IPS DF 6.9 (cell line): ENCODE results near the gene NUDT6.

ENCODE experiments used
- DNase-seq: peaks from one replicate; pipeline ENCODE4 v3.0.0-alpha.2; 2013; ENCODE audit warnings: low read depth, low spot score
- H3K27ac ChIP-seq: one replicate; pipeline ENCODE4 v1.5.1; 2013; ENCODE audit warnings: low read length, control low read depth
- H3K27me3 ChIP-seq: 2 replicates; pipeline ENCODE4 v1.6.1; 2013; ENCODE audit warnings: mild to moderate bottlenecking, low read length; ENCODE audit not compliant: control insufficient read depth, insufficient read depth
- H3K36me3 ChIP-seq: 2 replicates; pipeline ENCODE4 v1.6.1; 2013; ENCODE audit warnings: low read length; ENCODE audit not compliant: control insufficient read depth, insufficient read depth
- H3K4me1 ChIP-seq: 2 replicates; pipeline ENCODE4 v1.6.1; 2013; ENCODE audit warnings: low read length; ENCODE audit not compliant: control insufficient read depth, insufficient read depth
- H3K4me3 ChIP-seq: 2 replicates; pipeline ENCODE4 v1.5.1; 2013; ENCODE audit warnings: mild to moderate bottlenecking, low read length
- H3K9me3 ChIP-seq: 2 replicates; pipeline ENCODE4 v1.6.1; 2013; ENCODE audit warnings: low read length, inconsistent platforms; ENCODE audit not compliant: control insufficient read depth, insufficient read depth
- WGBS: extraction: QIAGEN DNeasy Blood & Tissue Kit; methylation state at CpG from one replicate; pipeline ENCODE4 v1.1.7; 2013; ENCODE audit warnings: mixed read lengths, missing lambda C conversion rate; ENCODE audit not compliant: insufficient read length, insufficient coverage; 5-methylcytosine and 5-hydroxymethylcytosine counted together

The NUDT6 gene

DNA sequence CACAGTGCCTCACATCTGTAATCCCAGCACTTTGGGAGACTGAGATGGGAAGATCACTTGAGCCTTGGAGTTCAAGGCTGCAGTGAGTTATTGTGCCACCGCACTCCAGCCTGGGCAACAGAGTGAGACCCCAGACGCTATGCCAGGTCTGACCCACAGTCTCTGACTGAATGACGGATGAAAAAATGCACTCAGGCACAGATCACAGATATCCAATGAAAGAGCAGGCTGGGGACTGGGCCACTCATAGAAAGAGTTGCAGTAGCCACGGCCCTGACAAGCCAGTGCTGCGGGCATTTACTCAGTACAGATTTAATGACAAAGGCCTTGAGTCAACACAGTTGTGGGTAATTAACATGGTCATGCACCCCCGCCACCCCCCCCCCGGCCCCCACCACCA, 22.7 kb downstream of the NUDT6 start:
- Histone ChIP-seq H3K36me3 (peaks cover 2% of the 10 kb centered on the region; the same call in 1 of the 2 replicates), H3K4me3 (no peak overlapping the region), H3K4me1 (no peaks in the 10 kb centered on the region), H3K27ac (no peak overlapping the region), H3K9me3 (no peaks in the 10 kb centered on the region), H3K27me3 (no peaks in the 10 kb centered on the region)
- WGBS = no CpG with 5 or more reads among the region's 7 CpGs
- DNase-seq = no peak

DNA sequence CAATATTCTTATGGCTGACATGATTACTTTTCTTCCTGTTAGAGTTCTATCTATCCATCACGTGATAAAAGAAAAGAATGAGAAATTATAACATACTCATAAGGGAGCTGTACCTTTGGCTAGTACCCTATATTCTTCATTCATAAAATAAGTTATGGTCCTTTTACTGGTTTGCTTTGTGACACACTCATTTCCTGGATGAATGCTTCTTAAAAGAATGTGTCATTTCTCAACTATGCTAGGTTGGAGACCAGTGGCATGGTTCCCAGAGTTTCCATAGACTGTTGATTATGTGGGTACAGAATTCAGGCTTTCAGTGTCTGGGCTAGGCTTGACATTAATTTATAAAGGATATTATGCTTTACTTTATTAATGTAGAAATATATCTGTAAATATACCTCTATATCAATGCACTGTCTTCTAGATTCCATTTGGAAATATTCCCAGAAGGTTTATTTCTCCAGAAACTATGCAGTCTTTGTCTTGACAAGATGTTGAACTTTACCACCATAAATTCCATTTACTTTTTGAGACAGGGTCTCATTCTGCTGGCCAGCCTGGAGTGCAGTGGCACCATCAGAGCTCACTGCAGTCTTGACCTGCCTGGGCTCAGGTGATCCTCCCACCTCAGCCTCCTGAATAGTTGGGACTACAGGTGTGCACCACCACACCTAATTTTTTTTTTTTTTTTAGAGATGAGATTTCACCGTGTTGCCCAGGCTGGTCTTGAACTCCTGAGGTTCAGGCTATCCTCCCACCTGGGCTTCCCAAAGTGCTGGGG, 23.8 kb downstream of the NUDT6 start:
- no peak for DNase-seq

DNA sequence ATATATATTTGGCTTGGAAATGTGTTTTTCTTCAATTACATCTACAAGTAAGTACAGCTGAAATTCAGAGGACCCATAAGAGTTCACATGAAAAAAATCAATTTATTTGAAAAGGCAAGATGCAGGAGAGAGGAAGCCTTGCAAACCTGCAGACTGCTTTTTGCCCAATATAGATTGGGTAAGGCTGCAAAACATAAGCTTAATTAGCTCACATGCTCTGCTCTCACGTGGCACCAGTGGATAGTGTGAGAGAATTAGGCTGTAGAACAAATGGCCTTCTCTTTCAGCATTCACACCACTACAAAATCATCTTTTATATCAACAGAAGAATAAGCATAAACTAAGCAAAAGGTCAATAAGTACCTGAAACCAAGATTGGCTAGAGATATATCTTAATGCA, 26.1 kb downstream of the NUDT6 start:
- no peaks in the 10 kb centered on the region for H3K4me1 ChIP-seq

More for the DNA sequence above, 23.8 kb downstream of the NUDT6 start:
- no CpG with 5 or more reads among the region's 2 CpGs for WGBS
- Histone ChIP-seq H3K4me3 (no peak overlapping the region), H3K9me3 (no peaks in the 10 kb centered on the region), H3K27me3 (no peaks in the 10 kb centered on the region), H3K27ac (no peak overlapping the region), H3K4me1 (no peaks in the 10 kb centered on the region), H3K36me3 (peaks cover 2% of the 10 kb centered on the region; the same call in 1 of the 2 replicates)

DNA sequence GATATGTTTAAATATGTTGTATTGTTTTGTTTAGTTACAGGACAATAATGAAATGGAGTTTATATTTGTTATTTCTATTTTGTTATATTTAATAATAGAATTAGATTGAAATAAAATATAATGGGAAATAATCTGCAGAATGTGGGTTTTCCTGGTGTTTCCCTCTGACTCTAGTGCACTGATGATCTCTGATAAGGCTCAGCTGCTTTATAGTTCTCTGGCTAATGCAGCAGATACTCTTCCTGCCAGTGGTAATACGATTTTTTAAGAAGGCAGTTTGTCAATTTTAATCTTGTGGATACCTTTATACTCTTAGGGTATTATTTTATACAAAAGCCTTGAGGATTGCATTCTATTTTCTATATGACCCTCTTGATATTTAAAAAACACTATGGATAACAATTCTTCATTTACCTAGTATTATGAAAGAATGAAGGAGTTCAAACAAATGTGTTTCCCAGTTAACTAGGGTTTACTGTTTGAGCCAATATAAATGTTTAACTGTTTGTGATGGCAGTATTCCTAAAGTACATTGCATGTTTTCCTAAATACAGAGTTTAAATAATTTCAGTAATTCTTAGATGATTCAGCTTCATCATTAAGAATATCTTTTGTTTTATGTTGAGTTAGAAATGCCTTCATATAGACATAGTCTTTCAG, 26.9 kb downstream of the NUDT6 start:
- H3K36me3 ChIP-seq = peaks cover 5% of the 10 kb centered on the region; the same call in 1 of the 2 replicates
- no peaks in the 10 kb centered on the region for H3K27me3 ChIP-seq
- no peaks in the 10 kb centered on the region for H3K4me1 ChIP-seq
- DNase-seq = no peak
- H3K9me3 ChIP-seq = no peaks in the 10 kb centered on the region
- H3K27ac ChIP-seq = no peak overlapping the region
- H3K4me3 ChIP-seq = no peak overlapping the region
- no CpG with 5 or more reads among the region's 1 CpG for WGBS

More for the DNA sequence above, 26.1 kb downstream of the NUDT6 start:
- H3K27ac ChIP-seq = no peak overlapping the region
- no peak overlapping the region for H3K4me3 ChIP-seq
- H3K36me3 ChIP-seq = peaks cover 5% of the 10 kb centered on the region; the same call in 1 of the 2 replicates
- no peaks in the 10 kb centered on the region for H3K27me3 ChIP-seq
- no peak for DNase-seq
- H3K9me3 ChIP-seq = no peaks in the 10 kb centered on the region
- no CpG with 5 or more reads among the region's 1 CpG for WGBS

DNA sequence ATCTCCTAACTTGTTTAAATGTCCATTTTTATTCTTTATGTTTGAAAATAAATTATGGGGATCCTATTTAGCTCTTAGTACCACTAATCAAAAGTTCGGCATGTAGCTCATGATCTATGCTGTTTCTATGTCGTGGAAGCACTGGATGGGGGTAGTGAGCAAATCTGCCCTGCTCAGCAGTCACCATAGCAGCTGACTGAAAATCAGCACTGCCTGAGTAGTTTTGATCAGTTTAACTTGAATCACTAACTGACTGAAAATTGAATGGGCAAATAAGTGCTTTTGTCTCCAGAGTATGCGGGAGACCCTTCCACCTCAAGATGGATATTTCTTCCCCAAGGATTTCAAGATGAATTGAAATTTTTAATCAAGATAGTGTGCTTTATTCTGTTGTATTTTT, 27.6 kb downstream of the NUDT6 start:
- H3K36me3 ChIP-seq = peaks cover 5% of the 10 kb centered on the region; the same call in 1 of the 2 replicates
- no peak overlapping the region for H3K27ac ChIP-seq
- H3K9me3 ChIP-seq = no peaks in the 10 kb centered on the region
- H3K27me3 ChIP-seq = no peaks in the 10 kb centered on the region
- H3K4me3 ChIP-seq = no peak overlapping the region
- no peak for DNase-seq
- no peaks in the 10 kb centered on the region for H3K4me1 ChIP-seq
- WGBS = no CpG with 5 or more reads among the region's 3 CpGs

DNA sequence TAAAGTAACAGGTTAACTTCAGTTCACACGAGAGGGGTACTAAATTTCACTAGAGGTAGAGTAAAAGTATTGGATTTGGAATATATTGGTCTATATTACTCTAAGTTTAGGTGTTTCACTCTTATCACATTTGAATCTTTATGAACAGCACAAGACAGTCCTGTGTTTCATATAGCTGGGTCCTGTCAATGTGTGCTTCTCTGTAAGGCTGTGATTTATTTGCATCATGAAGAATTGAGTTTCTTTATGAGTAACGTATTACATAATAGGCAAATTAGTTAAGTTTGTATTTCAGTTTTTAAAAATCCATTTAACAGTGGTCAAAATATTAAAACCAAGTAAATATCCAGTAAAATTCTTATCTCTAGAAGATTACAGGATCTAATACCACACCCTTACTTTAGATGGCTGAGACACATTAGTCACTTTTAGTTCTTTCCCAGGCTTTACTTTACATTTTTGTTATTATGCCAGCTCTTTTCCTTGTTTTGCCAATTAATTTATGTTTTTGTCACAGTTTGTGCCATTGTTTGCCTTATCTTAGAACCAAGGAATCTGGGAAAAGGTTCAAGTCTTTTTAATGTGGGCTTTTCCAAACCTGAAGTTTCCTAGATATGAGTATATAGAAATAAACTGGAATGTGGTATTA, 32.1 kb downstream of the NUDT6 start:
- peaks cover 3% of the 10 kb centered on the region; the same call in 1 of the 2 replicates for H3K36me3 ChIP-seq
- H3K27ac ChIP-seq = no peak overlapping the region
- no peak overlapping the region for H3K4me3 ChIP-seq
- no CpG with 5 or more reads among the region's 2 CpGs for WGBS
- no peaks in the 10 kb centered on the region for H3K27me3 ChIP-seq
- H3K9me3 ChIP-seq = no peaks in the 10 kb centered on the region
- H3K4me1 ChIP-seq = no peaks in the 10 kb centered on the region
- DNase-seq = no peak

DNA sequence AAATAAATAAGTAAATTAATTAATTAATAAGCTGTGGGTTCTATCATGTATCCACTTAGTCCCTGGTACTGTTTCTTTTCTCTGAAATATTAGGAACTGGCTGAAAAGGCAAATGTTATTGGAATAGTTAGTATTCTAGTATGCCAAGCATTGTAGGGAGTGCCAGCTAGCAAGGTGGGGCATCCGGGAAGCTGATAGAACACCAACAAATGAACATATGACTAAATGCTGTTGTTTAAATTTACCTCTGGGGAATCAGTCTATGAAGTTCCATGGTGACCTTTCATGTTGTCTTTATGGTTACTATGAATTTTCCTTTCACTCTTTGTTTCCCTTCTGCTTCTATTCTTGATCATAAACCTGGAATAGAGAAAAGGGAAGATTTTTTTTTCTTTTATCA, 32.7 kb downstream of the NUDT6 start:
- H3K27me3 ChIP-seq = no peaks in the 10 kb centered on the region
- WGBS = no CpG with 5 or more reads among the region's 1 CpG
- H3K36me3 ChIP-seq = peaks cover 3% of the 10 kb centered on the region; the same call in 1 of the 2 replicates
- H3K9me3 ChIP-seq = no peaks in the 10 kb centered on the region
- DNase-seq = no peak
- no peak overlapping the region for H3K27ac ChIP-seq
- H3K4me3 ChIP-seq = no peak overlapping the region
- H3K4me1 ChIP-seq = no peaks in the 10 kb centered on the region

DNA sequence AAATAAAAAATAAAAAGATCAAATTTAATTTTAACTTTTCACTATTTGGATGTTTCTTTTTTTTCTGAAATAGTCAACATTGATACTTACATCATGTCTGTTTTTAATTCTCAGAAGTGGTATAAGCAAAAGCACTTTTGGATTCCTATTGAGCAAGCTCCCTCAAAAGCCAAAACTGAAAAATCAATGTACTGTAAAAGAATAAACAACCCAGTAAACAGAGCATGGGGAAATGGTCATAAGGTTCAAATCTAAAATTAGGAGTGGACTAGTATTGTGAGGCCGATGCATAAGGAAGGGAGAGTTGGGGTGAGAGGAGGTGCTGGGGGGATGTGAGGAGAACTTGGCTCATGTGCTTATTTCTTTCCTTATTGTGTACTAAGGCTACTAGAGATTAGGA, 37.9 kb downstream of the NUDT6 start:
- H3K36me3 ChIP-seq = peaks cover 10% of the 10 kb centered on the region; the same call in 1 of the 2 replicates
- WGBS = no CpG with 5 or more reads among the region's 1 CpG

DNA sequence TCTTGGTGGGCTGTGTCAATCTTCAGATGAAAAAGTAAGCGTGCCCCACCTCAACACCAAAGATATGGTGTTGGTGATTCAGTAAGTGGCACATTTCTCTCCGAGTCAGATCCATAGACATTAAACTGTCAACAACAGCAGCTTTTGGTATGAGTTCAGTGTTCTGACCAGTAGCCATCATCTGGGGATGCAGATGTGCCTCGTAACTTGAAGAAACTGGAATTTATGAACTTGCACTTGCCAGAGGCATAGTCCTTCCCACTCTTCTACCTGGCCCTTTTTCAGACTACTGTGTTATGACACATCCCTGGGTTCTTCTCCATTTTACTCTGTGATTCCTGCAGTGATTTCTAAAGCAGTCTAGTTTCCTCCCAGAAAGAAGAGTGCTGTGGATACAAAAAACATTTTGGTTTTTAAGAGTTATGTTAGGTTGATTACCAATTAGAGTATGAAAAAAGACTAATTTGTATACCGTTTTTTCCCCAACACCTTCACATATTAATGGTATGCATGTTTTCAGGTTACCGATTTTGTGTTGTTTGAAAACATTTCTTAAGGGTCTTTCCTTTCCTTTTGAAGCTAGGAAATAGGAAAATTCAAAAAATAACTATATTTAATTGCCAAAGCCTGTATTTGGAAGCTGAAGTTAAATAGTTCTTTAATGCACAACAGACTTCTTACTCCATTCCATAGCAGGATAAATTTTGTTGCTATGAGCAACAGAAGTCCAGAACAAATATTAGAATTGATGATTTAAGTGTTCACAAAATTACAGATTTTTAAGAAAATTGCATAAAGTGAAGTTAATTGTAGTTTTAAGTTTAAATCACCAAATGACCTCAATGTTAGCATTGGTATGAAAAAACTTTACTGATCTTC, 39.3 kb downstream of the NUDT6 start:
- peaks cover 16% of the 10 kb centered on the region; the same call in 1 of the 2 replicates for H3K36me3 ChIP-seq
- WGBS = no CpG with 5 or more reads among the region's 5 CpGs
- H3K4me3 ChIP-seq = no peak overlapping the region

More for the DNA sequence above, 37.9 kb downstream of the NUDT6 start:
- Histone ChIP-seq H3K27ac (no peak overlapping the region), H3K27me3 (no peaks in the 10 kb centered on the region), H3K4me1 (no peaks in the 10 kb centered on the region), H3K4me3 (no peak overlapping the region), H3K9me3 (no peaks in the 10 kb centered on the region)
- no peak for DNase-seq

DNA sequence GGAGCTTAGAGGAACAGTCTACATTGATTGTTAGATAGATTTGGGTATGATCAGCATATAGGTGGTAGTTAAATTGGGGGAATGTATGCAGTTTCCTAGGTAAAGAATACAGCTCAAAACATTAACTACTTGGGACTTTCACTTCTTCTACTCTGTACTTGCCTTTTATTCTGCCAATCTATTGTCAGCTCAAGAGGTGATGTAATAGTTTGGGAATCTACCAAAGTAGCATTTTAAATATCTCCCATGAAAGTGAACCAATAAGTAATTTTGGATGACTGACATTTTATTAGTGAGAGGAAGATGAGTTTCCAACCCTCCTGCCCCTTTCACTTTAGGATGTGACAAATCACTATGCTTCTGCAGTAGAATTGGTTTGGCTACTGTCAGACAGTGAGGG, 43.4 kb downstream of the NUDT6 start:
- no peaks in the 10 kb centered on the region for H3K4me1 ChIP-seq
- H3K36me3 ChIP-seq = peaks cover 19% of the 10 kb centered on the region; the same call in 1 of the 2 replicates
- H3K4me3 ChIP-seq = no peak overlapping the region
- H3K27me3 ChIP-seq = no peaks in the 10 kb centered on the region
- no peak for DNase-seq
- no peaks in the 10 kb centered on the region for H3K9me3 ChIP-seq
- H3K27ac ChIP-seq = no peak overlapping the region

More for the DNA sequence above, 39.3 kb downstream of the NUDT6 start:
- no peak overlapping the region for H3K27ac ChIP-seq
- DNase-seq = no peak
- no peaks in the 10 kb centered on the region for H3K27me3 ChIP-seq
- H3K9me3 ChIP-seq = no peaks in the 10 kb centered on the region
- H3K4me1 ChIP-seq = no peaks in the 10 kb centered on the region
